Activated T-helper 17 cell treated with anti-CD3 and anti-CD28 coated beads, Interleukin-2, amount 50 U/mL, for 72 hours (primary cell): ENCODE results near the gene ANP32B. TPM values are rescaled to one million over a fixed set of nuclear protein-coding genes. Genes with fewer than 3 reads are reported as not detected.
"Not testable (repeated sequence)": the region's sequence is repeated elsewhere in the genome, so short reads cannot be mapped to it uniquely, and the experiment has no call there.

Experiments used
- ATAC-seq: fragments of 150-1000 bp; cut with Tn5 transposase; replicated peaks from 2 replicates; pipeline ENCODE4 v1.10.0; 2021; ENCODE audit warnings: mild to moderate bottlenecking, moderate library complexity
- H3K27ac Mint-ChIP-seq: one replicate; pipeline ENCODE4 v1.8.0; 2022; ENCODE audit warnings: mixed read lengths
- H3K27me3 Mint-ChIP-seq: one replicate; pipeline ENCODE4 v1.8.0; 2022; ENCODE audit warnings: mixed read lengths
- H3K36me3 Mint-ChIP-seq: one replicate; pipeline ENCODE4 v1.8.0; 2022; ENCODE audit warnings: low read depth, mild to moderate bottlenecking, mixed read lengths
- H3K4me1 Mint-ChIP-seq: one replicate; pipeline ENCODE4 v1.8.0; 2022; ENCODE audit warnings: mixed read lengths
- H3K4me3 Mint-ChIP-seq: one replicate; pipeline ENCODE4 v1.8.0; 2022; ENCODE audit warnings: mild to moderate bottlenecking, mixed read lengths
- H3K9me3 Mint-ChIP-seq: one replicate; pipeline ENCODE4 v1.8.0; 2022; ENCODE audit warnings: mixed read lengths
- total RNA-seq, 2 donors: library from RNA; stranded (reverse); gene quantifications; one replicate each; pipeline ENCODE4 v1.2.3, GENCODE V29; 2022

ANP32B gene
- total RNA-seq: 100 to 1,000 TPM; 182 to 257 TPM

DNA sequence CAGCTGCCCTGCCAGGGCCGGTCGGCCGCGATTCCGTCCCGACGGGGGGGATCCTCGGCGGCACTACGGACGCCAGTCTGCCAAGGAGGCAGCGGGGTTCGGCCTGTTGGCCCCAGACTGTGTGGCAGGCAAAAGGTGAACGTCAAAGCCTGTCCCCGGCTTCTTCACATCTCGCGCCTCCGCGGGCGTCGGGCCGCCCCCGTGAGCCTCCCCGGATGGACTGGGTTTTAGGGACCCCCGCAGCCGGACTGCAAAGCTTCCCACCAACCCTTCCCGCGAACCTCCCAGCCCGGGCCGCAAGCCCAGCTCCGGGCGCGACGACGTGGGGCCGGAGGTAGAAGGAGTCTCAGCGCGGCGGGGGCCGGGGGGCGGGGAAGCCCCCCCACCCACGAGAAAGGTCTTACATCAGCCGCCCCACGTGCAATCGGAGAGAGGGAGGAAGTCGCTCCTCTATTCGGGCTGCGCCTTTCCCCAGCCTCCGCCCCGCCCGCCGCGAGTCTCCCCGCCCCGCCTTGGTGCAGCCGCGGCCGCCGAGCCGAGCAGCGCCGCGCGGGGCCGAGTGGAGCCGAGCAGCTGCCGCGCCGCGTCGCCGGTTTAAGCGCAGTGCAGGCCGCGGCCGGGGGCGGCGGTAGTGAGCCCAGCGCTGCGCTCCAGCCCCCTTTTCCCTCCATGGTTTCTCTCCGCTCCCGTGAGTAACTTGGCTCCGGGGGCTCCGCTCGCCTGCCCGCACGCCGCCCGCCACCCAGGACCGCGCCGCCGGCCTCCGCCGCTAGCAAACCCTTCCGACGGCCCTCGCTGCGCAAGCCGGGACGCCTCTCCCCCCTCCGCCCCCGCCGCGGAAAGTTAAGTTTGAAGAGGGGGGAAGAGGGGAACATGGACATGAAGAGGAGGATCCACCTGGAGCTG, at the start of gene ANP32B:
Gene ANP32B, plus strand, starts transcription at position 659 of the 906 bp plus-strand sequence. Its CDS starts 215 bp downstream, at position 874.
- H3K9me3 Mint-ChIP-seq: no peaks in the 10 kb centered on the region
- ATAC-seq: peak; percentile 87
- peak within 1 kb of the TSS; percentile 73 for H3K4me3 Mint-ChIP-seq
- H3K27me3 Mint-ChIP-seq: no peaks in the 10 kb centered on the region
- peak within 1 kb of the TSS; percentile 82 for H3K27ac Mint-ChIP-seq
- H3K4me1 Mint-ChIP-seq: peaks cover 22% of the 10 kb centered on the region
- peaks cover 25% of the 10 kb centered on the region for H3K36me3 Mint-ChIP-seq

DNA sequence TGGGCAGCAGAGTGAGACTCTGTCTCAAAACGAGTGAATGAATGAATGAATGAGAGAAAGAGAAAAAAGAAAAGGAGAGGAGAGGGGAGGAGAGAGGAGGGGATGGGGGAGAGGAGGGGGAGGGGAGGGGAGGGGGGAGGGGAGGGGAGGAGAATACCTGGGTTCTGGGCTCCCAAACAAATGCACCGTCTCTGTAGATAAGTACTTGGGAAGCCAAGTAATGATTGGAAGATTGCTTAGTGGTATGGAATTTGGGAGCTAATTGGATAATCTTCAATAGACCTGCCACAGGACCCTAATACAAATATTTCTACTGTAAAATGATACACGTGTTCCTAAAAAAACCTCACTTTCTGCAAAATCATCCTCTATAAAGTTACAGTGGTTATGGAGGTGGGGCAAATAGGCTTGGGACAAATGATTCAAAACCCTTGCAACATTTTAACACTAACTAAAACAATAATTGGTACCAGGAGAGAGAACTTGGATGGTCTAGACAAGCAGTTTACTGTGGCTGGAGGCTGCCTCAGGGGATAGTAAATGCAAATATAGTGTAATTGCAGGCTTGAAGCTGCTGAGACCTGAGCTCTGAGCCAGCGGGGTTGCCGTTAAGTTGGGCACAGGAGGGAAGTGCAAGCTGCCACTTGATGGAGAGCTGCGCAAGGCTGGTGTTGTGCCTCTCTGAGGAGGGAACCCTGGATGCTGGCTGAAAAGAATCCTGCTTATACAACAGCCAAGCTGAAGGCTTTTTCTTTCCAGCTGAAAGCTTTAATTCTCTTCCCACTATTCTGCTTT, 48.6 kb upstream of the ANP32B start:
- Mint-ChIP-seq H3K4me3 (no peak overlapping the region), H3K4me1 (peaks cover 29% of the 10 kb centered on the region), H3K27me3 (no peaks in the 10 kb centered on the region), H3K9me3 (no peaks in the 10 kb centered on the region), H3K27ac (no peak overlapping the region), H3K36me3 (no peaks in the 10 kb centered on the region)
- ATAC-seq: no peak

DNA sequence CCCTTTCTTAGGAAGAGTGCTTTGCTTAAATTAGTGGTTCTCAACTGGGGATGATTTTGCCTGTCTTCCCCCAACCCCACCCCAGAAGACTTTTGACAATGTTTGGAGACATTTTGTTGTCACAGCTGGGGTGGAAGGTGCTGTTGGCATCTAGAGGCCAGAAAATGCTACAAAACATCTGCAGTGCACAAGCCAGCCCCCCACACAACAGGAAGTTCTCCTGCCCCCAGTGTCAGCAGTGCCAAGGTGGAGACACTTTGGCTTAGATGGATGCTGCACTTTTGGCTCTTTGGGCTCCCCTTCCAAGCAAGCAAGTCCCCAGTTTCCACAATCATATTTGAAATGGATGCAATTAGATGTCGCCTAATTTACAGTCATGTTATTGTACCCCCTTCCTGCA, 47.9 kb upstream of the ANP32B start:
- H3K36me3 Mint-ChIP-seq: no peaks in the 10 kb centered on the region

DNA sequence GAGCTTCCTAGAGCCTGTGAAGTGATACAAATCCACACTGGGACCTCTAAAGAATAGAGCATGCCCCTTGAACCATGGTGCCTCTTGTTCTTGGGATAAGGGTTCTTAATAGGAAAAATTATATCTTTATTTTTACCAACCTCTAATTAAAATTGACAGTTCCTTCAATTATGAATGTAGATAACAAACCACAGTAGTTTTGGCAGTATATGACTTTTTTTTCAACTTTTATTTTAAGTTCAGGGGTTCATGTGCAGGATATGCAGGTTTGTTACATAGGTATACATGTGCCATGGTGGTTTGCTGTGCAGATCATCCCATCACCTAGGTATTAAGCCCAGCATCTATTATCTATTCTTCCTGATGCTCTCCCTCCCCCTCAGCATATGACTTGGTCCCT, 46.1 kb upstream of the ANP32B start:
- Mint-ChIP-seq H3K4me1 (peaks cover 12% of the 10 kb centered on the region), H3K4me3 (no peak overlapping the region), H3K9me3 (no peaks in the 10 kb centered on the region), H3K27me3 (no peaks in the 10 kb centered on the region), H3K27ac (no peak overlapping the region), H3K36me3 (no peaks in the 10 kb centered on the region)
- no peak for ATAC-seq

More for the DNA sequence above, 47.9 kb upstream of the ANP32B start:
- Mint-ChIP-seq H3K9me3 (no peaks in the 10 kb centered on the region), H3K27ac (no peak overlapping the region), H3K4me3 (no peak overlapping the region), H3K4me1 (peaks cover 26% of the 10 kb centered on the region), H3K27me3 (no peaks in the 10 kb centered on the region)
- no peak for ATAC-seq

DNA sequence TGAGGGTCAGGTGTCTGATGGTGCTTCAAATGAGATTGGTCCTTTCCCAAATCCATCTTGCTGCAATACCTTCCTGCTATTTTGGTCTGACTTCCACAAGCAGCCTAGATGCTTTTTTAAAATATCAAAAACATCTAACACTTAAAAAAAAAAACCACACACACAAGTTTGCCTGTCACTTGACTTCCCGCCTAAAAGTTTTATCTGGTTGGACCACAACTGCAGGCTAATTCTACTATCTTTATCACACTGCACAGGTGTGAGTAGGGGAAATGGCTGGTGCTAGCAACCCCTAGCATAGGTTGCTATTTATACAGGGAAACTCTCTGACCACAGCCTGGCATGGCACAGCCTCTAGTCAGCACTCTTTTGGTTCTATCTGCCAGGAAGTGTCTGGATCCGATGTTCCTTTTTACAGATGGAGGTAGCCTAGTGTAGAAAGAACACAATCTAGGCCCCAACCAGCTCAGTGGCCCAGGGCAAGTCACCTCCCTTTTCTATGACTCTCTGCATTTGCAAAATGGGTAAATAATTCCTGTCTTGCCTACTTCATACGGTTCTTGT, 45.0 kb upstream of the ANP32B start, which contains the start of gene HEMGN:
Gene HEMGN, minus strand, starts transcription at position 92 of the 564 bp plus-strand sequence. Its CDS starts 36 bp downstream, at position 56.
- Mint-ChIP-seq H3K4me1 (peaks cover 12% of the 10 kb centered on the region), H3K36me3 (no peaks in the 10 kb centered on the region), H3K9me3 (no peaks in the 10 kb centered on the region), H3K27me3 (no peaks in the 10 kb centered on the region), H3K4me3 (peak within 1 kb of the TSS; percentile 70), H3K27ac (peak within 1 kb of the TSS; percentile 91)
- ATAC-seq: peak; percentile 86

DNA sequence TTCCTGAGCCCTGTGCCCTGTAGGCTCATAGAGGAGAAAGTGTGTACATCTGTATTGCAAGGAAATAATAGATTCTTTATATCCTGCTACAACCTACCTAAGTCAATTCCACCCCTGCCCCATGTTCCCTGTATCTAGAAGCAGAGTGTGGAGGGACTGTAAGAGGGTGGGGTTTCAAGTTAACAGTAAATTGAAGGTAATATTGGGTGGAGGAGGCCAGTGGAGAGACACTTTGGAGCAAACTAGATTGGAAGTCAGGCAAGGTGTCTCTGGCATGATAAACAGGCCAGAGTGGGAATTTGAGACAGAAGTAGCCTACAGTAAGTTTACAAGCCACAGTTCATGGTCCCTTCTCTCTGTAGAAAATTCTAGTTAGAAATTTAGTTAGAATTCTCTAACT, 42.9 kb upstream of the ANP32B start:
- peaks cover 12% of the 10 kb centered on the region for H3K4me1 Mint-ChIP-seq
- H3K9me3 Mint-ChIP-seq: no peaks in the 10 kb centered on the region
- no peak for ATAC-seq
- no peaks in the 10 kb centered on the region for H3K36me3 Mint-ChIP-seq
- no peak overlapping the region for H3K4me3 Mint-ChIP-seq
- H3K27me3 Mint-ChIP-seq: no peaks in the 10 kb centered on the region
- H3K27ac Mint-ChIP-seq: no peak overlapping the region

DNA sequence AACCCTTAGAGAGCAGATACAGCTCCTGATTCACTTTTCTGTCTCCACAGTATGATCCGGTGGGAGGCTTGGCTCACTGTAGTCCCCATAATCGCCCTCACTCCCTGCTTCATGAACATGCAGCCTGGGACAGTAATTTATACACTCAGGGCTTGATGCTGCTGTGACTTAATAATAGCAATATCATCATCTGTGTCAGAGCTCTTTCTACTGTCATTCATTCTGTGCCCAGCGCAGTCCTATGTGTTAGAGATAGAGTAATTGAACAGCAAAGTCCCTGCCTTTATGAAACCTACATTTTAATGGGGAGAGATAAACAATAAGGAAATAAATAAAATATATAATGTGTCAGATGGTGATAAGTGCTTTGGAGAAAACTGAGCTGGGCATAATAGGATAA, 42.4 kb upstream of the ANP32B start:
- Mint-ChIP-seq H3K9me3 (no peaks in the 10 kb centered on the region), H3K27me3 (no peaks in the 10 kb centered on the region), H3K27ac (no peak overlapping the region), H3K36me3 (no peaks in the 10 kb centered on the region), H3K4me3 (no peak overlapping the region), H3K4me1 (peaks cover 12% of the 10 kb centered on the region)
- no peak for ATAC-seq

DNA sequence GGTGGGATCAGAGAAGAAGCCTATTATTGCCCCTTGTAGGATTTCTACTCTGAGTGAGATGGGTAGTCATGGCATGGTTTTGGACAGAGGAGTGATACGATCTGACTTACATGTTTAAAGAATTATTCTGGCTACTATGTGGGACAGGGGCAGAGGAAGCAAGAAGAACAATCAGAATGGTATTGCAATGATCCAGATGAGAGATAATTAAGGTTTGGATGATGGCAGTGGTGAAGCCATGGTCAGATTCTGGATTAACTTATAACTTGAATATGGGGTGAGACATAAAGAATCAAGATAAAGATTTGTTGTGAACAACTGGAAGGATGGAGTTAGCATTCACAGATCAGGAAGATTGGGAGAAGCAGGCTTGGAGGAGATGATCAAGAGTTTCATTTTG, 41.8 kb upstream of the ANP32B start:
- no peaks in the 10 kb centered on the region for H3K36me3 Mint-ChIP-seq
- ATAC-seq: no peak
- peaks cover 12% of the 10 kb centered on the region for H3K4me1 Mint-ChIP-seq
- no peak overlapping the region for H3K27ac Mint-ChIP-seq
- no peaks in the 10 kb centered on the region for H3K9me3 Mint-ChIP-seq
- no peak overlapping the region for H3K4me3 Mint-ChIP-seq
- no peaks in the 10 kb centered on the region for H3K27me3 Mint-ChIP-seq

DNA sequence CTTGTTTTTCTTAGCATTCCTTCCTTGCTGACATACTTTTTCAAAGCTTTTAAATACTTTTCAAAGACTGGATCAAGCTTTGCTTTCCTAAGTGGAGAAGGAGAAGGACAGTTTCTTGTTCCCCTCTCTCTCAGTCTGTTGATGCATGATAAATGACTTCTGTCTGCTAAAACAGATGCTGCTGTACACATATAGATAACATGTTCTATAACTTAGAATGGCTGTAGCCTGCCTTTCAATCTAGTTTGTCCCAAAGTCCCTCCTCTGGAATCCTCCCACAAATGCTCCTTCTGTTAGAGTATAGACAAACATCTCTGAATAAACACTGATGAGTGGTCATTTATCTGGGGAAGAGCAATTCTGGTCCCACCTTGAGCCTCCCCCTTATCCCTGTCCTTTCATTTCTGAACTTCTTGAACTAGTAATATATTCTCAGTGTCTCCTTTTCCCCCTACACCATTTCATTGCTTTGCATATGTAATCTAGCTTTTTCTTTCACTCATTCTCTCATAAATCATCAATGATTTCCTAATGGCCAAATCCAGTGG, 39.8 kb upstream of the ANP32B start:
- no peak overlapping the region for H3K27ac Mint-ChIP-seq
- H3K36me3 Mint-ChIP-seq: no peaks in the 10 kb centered on the region
- no peaks in the 10 kb centered on the region for H3K27me3 Mint-ChIP-seq
- no peak for ATAC-seq
- no peaks in the 10 kb centered on the region for H3K9me3 Mint-ChIP-seq
- peaks cover 3% of the 10 kb centered on the region for H3K4me1 Mint-ChIP-seq
- H3K4me3 Mint-ChIP-seq: no peak overlapping the region

DNA sequence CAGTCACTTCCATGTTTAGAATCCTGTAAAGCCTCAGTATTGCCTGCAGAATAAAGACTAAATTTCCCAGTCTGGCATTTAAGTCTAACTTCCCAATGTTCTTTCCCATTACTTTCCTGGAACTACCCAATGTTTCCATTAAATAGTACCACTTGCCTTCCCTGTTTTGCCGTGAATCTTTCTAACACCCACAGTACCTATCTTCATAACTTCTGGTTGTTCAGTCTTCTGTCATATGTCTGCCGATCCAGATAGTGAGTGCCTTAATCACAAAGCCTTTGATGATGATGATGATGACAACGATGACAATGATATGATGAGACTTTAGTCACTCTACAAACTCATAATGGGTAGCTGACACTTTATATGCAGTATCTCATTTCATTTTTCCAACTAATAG, 38.5 kb upstream of the ANP32B start:
- no peak for ATAC-seq
- H3K4me1 Mint-ChIP-seq: no peaks in the 10 kb centered on the region
- H3K9me3 Mint-ChIP-seq: no peaks in the 10 kb centered on the region
- H3K4me3 Mint-ChIP-seq: no peak overlapping the region
- no peaks in the 10 kb centered on the region for H3K27me3 Mint-ChIP-seq
- H3K36me3 Mint-ChIP-seq: no peaks in the 10 kb centered on the region
- no peak overlapping the region for H3K27ac Mint-ChIP-seq

DNA sequence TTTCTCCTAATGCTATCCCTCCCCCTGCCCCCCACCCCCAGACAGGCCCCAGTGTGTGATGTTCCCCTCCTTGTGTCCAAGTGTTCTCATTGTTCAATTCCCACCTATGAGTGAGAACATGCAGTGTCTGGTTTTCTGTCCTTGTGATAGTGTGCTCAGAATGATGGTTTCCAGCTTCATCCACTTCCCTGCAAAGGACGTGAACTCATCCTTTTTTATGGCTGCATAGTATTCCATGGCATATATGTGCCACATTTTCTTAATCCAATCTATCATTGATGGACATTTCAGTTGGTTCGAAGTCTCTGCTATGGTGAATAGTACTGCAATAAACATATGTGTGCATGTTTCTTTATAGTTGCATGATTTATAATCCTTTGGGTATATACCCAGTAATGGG, 37.7 kb upstream of the ANP32B start:
- H3K9me3 Mint-ChIP-seq, H3K4me1 Mint-ChIP-seq, H3K36me3 Mint-ChIP-seq, H3K27me3 Mint-ChIP-seq, H3K4me3 Mint-ChIP-seq, H3K27ac Mint-ChIP-seq, ATAC-seq: not testable (repeated sequence)

DNA sequence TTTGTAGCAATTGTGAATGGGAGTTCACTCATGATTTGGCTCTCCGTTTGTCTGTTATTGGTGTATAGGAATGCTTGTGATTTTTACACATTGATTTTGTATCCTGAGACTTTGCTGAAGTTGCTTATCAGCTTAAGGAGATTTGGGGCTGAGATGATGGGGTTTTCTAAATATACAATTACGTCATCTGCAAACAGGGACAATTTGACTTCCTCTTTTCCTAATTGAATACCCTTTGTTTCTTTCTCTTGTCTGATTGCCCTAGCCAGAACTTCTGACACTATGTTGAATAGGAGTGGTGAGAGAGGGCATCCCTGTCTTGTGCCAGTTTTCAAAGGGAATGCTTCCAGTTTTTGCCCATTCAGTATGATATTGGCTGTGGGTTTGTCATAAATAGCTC, 36.0 kb upstream of the ANP32B start:
- H3K27ac Mint-ChIP-seq, H3K4me1 Mint-ChIP-seq, H3K36me3 Mint-ChIP-seq, H3K4me3 Mint-ChIP-seq, ATAC-seq, H3K27me3 Mint-ChIP-seq, H3K9me3 Mint-ChIP-seq: not testable (repeated sequence)

DNA sequence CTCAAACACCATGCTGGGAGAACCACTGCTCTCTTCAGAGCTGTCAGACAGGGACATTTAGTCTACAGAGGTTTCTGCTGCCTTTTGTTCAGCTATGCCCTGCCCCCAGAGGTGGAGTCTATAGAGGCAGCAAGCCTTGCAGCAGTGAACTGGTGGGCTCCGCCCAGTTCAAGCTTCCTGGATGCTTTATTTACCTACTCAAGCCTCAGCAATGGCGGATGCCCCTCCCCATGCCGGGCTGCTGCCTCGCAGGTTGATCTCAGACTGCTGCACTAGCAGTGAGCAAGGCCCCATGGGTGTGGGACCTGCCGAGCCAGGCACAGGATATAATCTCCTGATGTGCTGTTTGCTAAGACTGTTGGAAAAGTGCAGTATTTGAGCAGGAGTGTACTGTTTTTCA, 32.3 kb upstream of the ANP32B start:
- not testable (repeated sequence) for H3K27me3 Mint-ChIP-seq, ATAC-seq, H3K4me1 Mint-ChIP-seq, H3K27ac Mint-ChIP-seq, H3K36me3 Mint-ChIP-seq, H3K9me3 Mint-ChIP-seq, H3K4me3 Mint-ChIP-seq

DNA sequence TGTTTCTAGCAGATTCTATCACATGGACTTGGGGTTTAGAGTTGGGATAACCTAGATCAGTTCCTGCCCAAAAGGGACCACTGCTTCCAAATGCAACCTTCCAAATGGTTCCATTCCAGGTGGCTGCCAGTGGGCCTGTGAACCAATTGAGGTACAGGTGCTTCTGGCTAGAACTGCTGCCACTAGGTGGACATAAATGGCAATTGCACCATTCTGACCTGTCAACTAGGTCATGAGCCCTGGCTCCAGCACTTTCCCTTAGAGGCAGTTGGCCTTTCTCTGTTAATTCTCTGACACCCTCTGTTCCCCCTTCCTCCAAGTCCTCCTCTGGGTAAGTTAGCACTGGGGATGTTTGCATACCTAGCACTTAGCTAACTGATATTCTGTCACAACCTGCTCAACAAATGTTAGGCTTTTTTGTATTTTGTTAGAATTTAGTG, 28.6 kb upstream of the ANP32B start:
- peak; percentile 83 for ATAC-seq
- H3K9me3 Mint-ChIP-seq: no peaks in the 10 kb centered on the region
- H3K4me1 Mint-ChIP-seq: peaks cover 8% of the 10 kb centered on the region
- H3K4me3 Mint-ChIP-seq: no peak overlapping the region
- no peaks in the 10 kb centered on the region for H3K36me3 Mint-ChIP-seq
- H3K27ac Mint-ChIP-seq: no peak overlapping the region
- H3K27me3 Mint-ChIP-seq: no peaks in the 10 kb centered on the region
